T-helper 1 cell treated with Interleukin-12 subunit alpha and Interleukin-12 subunit beta and Interleukin-4 antibody, amounts not matched to agents 30 μg/mL and 1 μg/mL, for 36 hours (primary cell): Measurements from ENCODE around the gene OR7G1.

ENCODE experiments used
- H3K27ac Mint-ChIP-seq: one replicate; pipeline ENCODE4 v1.8.0; 2021; ENCODE audit warnings: mild to moderate bottlenecking, mixed read lengths
- H3K27me3 Mint-ChIP-seq: one replicate; pipeline ENCODE4 v1.8.0; 2021; ENCODE audit warnings: low read depth, mixed read lengths
- H3K36me3 Mint-ChIP-seq: one replicate; pipeline ENCODE4 v1.8.0; 2021; ENCODE audit warnings: low read depth, mixed read lengths
- H3K4me1 Mint-ChIP-seq: one replicate; pipeline ENCODE4 v1.8.0; 2021; ENCODE audit warnings: low read depth, mixed read lengths
- H3K4me3 Mint-ChIP-seq: one replicate; pipeline ENCODE4 v1.8.0; 2021; ENCODE audit warnings: mild to moderate bottlenecking, moderate library complexity, mixed read lengths
- H3K9me3 Mint-ChIP-seq: one replicate; pipeline ENCODE4 v1.8.0; 2021; ENCODE audit warnings: mixed read lengths

Gene OR7G1, protein sequence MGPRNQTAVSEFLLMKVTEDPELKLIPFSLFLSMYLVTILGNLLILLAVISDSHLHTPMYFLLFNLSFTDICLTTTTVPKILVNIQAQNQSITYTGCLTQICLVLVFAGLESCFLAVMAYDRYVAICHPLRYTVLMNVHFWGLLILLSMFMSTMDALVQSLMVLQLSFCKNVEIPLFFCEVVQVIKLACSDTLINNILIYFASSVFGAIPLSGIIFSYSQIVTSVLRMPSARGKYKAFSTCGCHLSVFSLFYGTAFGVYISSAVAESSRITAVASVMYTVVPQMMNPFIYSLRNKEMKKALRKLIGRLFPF

DNA sequence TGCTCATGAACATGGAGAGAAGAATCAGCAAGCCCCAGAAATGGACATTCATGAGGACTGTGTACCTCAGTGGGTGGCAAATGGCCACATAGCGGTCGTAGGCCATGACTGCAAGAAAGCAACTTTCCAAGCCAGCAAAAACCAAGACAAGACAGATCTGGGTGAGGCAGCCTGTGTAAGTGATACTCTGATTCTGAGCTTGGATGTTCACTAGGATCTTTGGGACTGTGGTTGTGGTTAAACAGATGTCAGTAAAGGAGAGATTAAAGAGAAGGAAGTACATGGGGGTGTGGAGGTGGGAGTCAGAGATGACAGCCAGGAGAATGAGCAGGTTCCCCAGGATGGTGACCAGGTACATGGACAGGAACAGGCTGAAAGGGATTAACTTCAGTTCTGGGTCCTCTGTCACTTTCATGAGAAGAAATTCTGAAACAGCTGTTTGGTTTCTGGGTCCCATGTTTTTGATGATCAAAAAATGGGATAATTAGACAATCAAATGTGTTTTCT is at the start of gene OR7G1:
Gene OR7G1, minus strand, starts transcription at position 457 of the 507 bp plus-strand sequence. Its CDS starts 0 bp downstream, at position 457.
- H3K27me3 Mint-ChIP-seq, result no peaks in the 10 kb centered on the region
- H3K36me3 Mint-ChIP-seq, result no peaks in the 10 kb centered on the region
- no peak within 1 kb of the TSS for H3K4me3 Mint-ChIP-seq
- no peaks in the 10 kb centered on the region for H3K4me1 Mint-ChIP-seq
- H3K9me3 Mint-ChIP-seq, result peaks cover 6% of the 10 kb centered on the region
- H3K27ac Mint-ChIP-seq, result no peak within 1 kb of the TSS

DNA sequence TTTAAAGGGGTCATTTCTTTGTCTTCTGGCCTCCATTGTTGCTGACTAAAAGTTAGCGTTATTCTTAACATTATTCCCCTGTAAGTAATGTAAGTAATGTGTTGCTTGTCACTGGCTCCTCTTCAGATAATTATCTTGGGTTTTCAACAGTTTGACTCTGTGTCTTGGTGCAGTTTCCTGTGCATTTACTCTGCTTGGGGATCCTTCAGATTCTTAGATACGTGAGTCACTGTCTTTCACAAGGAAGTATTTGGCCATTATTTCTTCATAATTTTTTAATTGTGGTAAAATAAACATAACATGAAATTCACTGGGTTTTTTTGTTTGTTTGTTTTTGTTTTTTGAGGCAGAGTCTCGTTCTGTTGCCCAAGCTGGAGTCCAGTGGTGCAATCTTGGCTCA is 49.7 kb upstream of the OR7G1 start:
- peaks cover 54% of the 10 kb centered on the region for H3K36me3 Mint-ChIP-seq
- H3K4me1 Mint-ChIP-seq, result no peaks in the 10 kb centered on the region
- H3K9me3 Mint-ChIP-seq, result peaks cover 37% of the 10 kb centered on the region
- H3K27ac Mint-ChIP-seq, result no peak overlapping the region
- H3K27me3 Mint-ChIP-seq, result no peaks in the 10 kb centered on the region
- no peak overlapping the region for H3K4me3 Mint-ChIP-seq

DNA sequence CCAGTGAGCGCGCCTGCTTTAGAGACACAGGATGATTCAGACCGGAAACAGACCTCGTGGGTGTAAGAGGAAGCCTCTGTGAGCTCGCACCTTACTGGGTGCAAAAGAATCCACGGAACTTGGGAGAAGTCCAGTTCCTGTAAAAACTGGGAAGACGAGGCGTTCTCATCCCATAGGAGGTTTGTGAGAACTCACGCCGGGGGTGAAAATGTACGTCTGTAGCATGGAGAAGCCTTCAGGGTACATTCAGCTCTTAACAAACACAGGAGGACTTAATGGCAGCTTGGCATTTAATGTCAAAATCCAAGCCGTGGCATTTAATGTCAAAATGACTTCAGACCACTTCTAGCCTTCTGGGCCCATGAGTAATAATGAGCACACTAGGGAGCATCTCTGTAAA is 45.9 kb upstream of the OR7G1 start:
- Mint-ChIP-seq H3K36me3 (peaks cover 88% of the 10 kb centered on the region), H3K27ac (no peak overlapping the region), H3K9me3 (peaks cover 56% of the 10 kb centered on the region), H3K4me1 (no peaks in the 10 kb centered on the region), H3K4me3 (no peak overlapping the region), H3K27me3 (no peaks in the 10 kb centered on the region)

DNA sequence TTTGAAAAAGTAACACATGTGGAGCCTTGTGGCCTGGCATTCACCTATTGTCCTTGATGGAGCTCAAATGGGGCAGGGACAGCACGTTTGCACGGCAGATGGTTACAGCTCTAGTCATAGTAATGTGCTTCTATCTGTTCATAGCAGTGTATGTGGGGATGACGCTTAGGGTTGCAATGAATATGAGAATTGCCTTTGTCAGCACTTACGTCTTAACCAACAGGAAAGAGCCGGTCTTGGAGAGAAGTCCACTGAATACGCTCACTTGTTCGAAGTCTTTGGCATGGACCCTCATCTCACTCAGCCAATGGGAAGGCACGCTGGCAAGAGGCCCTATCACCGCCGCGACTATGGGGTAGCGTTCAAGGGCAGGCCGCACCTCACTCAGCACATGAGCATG is 44.3 kb upstream of the OR7G1 start:
- no peak overlapping the region for H3K27ac Mint-ChIP-seq
- H3K4me1 Mint-ChIP-seq, result peaks cover 7% of the 10 kb centered on the region
- peaks cover 94% of the 10 kb centered on the region for H3K36me3 Mint-ChIP-seq
- no peak overlapping the region for H3K4me3 Mint-ChIP-seq
- peaks cover 70% of the 10 kb centered on the region for H3K9me3 Mint-ChIP-seq
- H3K27me3 Mint-ChIP-seq, result no peaks in the 10 kb centered on the region

DNA sequence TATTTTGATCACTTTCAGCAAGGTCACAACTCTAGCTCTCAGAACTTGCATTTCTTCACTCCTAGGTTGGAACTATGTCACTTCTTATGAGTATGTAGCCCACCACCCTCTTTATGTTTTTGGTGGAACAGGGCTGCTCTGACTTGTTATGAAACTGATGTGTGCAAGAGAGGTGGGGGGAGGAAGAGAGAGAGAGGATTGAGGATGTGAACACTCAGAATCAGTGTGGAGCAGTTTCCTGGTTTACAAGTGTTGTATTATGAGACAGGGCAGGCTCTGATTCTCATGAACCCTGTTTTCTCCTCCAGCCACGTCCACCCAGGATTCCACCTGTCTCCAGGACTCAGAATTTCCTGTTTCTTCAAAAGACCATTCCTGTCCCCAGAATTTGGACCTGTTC is 40.7 kb upstream of the OR7G1 start:
- Mint-ChIP-seq H3K4me3 (no peak overlapping the region), H3K9me3 (peaks cover 80% of the 10 kb centered on the region), H3K4me1 (peaks cover 11% of the 10 kb centered on the region), H3K27me3 (no peaks in the 10 kb centered on the region), H3K36me3 (peaks cover 97% of the 10 kb centered on the region), H3K27ac (no peak overlapping the region)

DNA sequence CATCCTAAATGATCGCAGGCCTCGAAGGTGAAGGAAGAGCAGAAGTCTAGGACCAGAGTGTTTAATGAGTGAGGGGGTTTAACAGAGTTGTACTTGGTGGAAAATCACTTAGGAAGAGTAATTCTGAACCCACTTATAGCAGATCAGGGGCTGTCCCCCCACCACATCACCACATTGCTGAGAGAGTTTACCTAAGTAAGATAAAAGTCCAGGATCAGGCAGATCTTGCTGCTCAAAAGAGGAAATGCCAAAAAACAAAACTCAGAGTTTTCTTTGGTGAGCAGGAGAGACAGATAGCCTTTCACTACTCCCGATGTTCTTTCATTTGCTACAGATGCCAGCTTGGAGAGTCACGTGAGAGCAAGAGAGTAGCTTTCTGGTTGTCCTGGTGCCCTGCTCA is 40.0 kb upstream of the OR7G1 start:
- Mint-ChIP-seq H3K4me3 (no peak overlapping the region), H3K27ac (no peak overlapping the region), H3K4me1 (peaks cover 11% of the 10 kb centered on the region), H3K9me3 (peaks cover 80% of the 10 kb centered on the region), H3K27me3 (no peaks in the 10 kb centered on the region), H3K36me3 (peaks cover 97% of the 10 kb centered on the region)

DNA sequence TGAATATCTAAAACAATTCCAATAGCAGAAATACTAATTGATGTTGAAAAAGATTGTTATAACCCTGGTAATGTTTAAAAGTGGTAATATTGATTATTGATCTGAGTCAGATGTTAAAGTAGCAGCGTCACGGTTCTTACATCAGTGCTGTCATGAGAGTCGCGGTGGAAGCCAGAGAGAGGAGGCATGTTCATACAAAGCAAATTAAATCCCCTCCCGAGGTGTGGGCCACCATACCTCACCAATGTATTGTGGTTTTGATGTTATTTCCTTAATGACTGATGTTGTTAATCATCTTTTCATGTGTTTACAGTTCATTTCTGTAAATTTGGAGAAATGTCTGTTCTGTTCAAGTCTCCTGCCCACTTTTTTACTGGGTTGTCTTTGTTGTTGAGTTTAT is 35.8 kb upstream of the OR7G1 start:
- Mint-ChIP-seq H3K4me1 (peaks cover 19% of the 10 kb centered on the region), H3K27ac (no peak overlapping the region)

DNA sequence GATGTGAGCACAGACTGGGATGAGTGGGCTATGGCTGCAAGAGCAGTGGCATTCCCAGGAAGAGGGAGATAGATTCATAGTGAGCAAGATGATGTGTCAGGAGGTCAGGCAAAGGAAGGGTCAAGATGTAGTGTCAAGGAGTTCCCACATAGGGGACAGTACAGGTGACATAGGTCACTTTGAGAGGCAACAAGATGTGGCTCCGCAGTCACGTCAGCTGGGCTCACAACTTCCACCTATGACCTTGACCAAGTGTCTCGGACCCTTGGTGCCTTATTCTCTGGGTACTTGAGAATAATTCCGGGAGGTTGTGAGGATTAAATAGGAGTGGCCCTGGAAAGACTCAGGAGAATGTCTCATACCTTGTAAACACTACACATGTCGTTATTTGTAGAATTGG is 35.1 kb upstream of the OR7G1 start:
- peaks cover 18% of the 10 kb centered on the region for H3K4me1 Mint-ChIP-seq
- H3K27ac Mint-ChIP-seq, result no peak overlapping the region
- peaks cover 83% of the 10 kb centered on the region for H3K9me3 Mint-ChIP-seq
- peaks cover 93% of the 10 kb centered on the region for H3K36me3 Mint-ChIP-seq
- H3K4me3 Mint-ChIP-seq, result no peak overlapping the region
- no peaks in the 10 kb centered on the region for H3K27me3 Mint-ChIP-seq

More for the DNA sequence above, 35.8 kb upstream of the OR7G1 start:
- peaks cover 87% of the 10 kb centered on the region for H3K9me3 Mint-ChIP-seq
- no peaks in the 10 kb centered on the region for H3K27me3 Mint-ChIP-seq
- no peak overlapping the region for H3K4me3 Mint-ChIP-seq
- H3K36me3 Mint-ChIP-seq, result peaks cover 96% of the 10 kb centered on the region

DNA sequence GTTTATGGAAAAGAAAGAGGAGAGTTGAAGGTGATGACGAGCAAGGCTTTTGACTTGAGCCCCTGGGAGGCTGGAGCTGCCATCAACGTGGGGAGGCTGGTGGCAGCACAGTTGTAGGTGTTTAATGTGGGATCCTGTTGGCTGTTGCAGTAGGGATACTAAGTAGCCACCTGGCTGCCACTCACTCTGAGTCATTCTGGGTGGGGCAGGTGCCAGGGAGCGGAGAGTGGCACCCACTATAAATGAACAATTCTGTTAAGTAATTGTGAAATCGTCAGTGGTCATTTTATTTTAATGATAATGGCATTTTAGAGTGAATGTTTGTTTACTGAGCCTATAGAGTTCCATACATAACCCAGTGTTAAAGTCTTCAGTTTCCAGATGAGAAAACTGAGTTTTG is 34.4 kb upstream of the OR7G1 start:
- H3K27me3 Mint-ChIP-seq, result no peaks in the 10 kb centered on the region
- no peak overlapping the region for H3K4me3 Mint-ChIP-seq
- H3K9me3 Mint-ChIP-seq, result peaks cover 81% of the 10 kb centered on the region
- H3K4me1 Mint-ChIP-seq, result peaks cover 12% of the 10 kb centered on the region
- H3K27ac Mint-ChIP-seq, result no peak overlapping the region
- H3K36me3 Mint-ChIP-seq, result peaks cover 93% of the 10 kb centered on the region

DNA sequence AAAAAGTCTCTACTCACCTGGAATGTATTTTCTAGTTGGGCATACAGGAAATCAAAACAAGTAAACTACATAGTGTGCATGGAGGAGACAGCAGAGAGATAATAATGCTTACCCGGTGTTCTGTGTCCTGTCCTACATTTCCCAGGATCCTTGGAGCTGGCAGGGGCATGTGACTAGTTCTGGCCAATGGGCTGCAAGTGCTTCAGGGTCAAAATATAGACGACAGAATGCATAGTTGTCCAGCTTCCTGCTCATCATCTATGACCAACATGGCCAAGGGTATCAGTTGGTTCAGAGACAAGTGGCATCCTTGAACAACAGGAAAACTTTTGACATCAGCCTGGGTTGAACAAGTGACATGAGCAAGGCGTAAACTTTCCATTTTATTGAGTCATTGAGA is 33.1 kb upstream of the OR7G1 start:
- Mint-ChIP-seq H3K36me3 (peaks cover 92% of the 10 kb centered on the region), H3K4me3 (no peak overlapping the region), H3K4me1 (peaks cover 9% of the 10 kb centered on the region), H3K9me3 (peaks cover 80% of the 10 kb centered on the region), H3K27me3 (no peaks in the 10 kb centered on the region), H3K27ac (no peak overlapping the region)

DNA sequence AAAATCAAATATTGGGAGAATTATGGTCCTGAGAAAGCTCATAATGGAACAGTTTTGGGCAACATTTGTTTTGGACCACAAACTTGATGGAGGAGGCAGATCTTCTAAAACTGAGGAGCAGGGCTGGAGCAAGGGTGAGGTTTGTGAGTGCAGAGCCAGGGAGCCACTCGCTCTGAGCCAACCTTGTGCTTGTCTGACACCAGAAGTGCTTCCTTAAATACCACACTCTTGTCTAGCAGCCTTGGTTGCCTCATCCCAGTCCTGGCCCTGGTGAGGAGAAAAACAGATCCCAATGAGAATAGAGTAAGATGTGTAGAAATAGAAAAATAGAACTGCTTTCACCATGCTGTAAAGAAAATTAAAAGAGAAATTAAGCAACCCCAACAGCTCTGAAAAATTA is 31.3 kb upstream of the OR7G1 start:
- Mint-ChIP-seq H3K27me3 (no peaks in the 10 kb centered on the region), H3K9me3 (peaks cover 71% of the 10 kb centered on the region), H3K4me3 (no peak overlapping the region), H3K36me3 (peaks cover 88% of the 10 kb centered on the region), H3K27ac (no peak overlapping the region), H3K4me1 (peaks cover 9% of the 10 kb centered on the region)

DNA sequence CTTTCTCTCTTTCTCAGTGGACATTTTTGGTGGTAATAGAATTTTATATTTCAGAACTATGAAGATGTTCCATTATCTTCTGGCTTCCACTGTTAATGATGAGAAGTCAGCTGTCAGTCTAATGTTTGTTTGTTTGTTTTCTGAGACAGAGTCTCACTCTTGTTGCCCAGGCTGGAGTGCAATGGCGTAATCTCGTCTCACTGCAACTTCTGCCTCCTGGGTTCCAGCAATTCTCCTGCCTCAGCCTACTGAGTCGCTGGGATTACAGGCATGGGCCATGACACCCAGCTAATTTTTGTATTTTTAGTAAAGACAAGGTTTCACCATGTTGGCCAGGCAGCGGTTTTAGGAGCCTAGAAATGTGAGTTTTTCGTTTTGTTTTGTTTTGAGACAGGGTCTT is 29.4 kb upstream of the OR7G1 start:
- Mint-ChIP-seq H3K4me1 (peaks cover 23% of the 10 kb centered on the region), H3K36me3 (peaks cover 77% of the 10 kb centered on the region), H3K4me3 (no peak overlapping the region), H3K9me3 (peaks cover 52% of the 10 kb centered on the region), H3K27me3 (no peaks in the 10 kb centered on the region), H3K27ac (no peak overlapping the region)

DNA sequence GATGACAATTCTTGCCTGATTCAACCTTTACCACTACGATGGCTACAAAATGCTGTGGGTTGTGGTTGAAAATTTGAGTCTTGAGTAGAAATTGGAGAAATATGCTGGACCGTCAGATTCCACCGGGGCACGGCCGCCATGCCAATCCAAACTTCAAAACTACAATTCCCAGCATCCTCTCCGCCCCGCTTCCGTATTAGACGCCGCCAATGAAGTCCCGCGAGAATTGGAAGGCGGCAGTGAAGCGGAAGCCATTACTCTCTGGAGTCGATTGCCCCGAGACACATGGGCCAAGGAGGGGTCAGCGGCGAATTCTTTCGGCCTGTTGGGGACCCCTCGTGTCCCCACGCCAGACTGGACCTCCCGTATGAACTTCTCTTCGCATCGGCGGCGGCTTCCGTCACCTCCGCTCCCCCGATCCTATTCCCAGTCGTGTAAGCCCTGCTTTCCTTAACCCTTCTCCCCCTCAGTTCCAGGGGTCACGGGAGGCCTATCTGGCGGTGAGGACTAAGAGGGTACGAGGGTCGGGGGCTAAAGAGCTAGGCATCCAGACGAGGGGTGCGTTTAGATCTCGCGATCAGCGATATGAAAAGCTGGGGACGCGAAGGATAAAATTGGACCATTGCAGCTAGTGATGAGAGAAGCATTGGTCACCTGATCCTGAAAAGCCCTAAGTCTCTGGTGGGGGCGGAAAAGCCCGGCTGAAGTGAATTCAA is 24.8 kb upstream of the OR7G1 start, which contains the start of gene ZNF317:
Gene ZNF317, plus strand, starts transcription at position 239 of the 716 bp plus-strand sequence. CDS start 15,620 bp downstream, outside the sequence.
- H3K4me3 Mint-ChIP-seq, result peak within 1 kb of the TSS; percentile 96
- peaks cover 20% of the 10 kb centered on the region for H3K9me3 Mint-ChIP-seq
- H3K27me3 Mint-ChIP-seq, result no peaks in the 10 kb centered on the region
- H3K4me1 Mint-ChIP-seq, result peaks cover 21% of the 10 kb centered on the region
- peaks cover 37% of the 10 kb centered on the region for H3K36me3 Mint-ChIP-seq
- peak within 1 kb of the TSS; percentile 95 for H3K27ac Mint-ChIP-seq

DNA sequence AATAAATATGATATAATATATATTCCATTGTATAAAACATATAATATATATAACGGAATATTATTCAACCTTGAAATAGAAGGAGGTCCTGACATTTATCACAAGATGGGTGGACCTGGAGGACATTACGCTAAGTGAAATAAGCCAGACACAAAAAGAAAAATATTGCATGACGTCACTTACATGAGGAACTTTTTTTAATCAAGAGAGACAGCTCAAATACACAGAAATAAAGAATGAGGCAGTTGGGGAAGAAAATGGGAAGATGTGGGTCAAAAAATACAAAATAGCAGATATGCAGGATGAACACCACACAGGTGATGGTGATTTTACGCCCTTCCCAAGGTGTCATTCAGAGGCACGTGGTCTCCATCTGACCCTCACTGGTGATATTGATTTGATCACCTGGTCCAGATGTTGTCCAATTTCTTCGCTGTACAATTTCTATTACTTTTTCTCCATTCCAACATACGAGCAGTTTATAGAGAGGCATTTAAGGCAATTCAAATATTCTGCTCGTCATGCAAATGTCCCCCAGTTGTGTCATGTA is 24.1 kb upstream of the OR7G1 start:
- Mint-ChIP-seq H3K27me3 (no peaks in the 10 kb centered on the region), H3K9me3 (peaks cover 16% of the 10 kb centered on the region), H3K4me1 (peaks cover 21% of the 10 kb centered on the region), H3K4me3 (peak overlapping the region; percentile 96), H3K27ac (peak overlapping the region; percentile 95), H3K36me3 (peaks cover 31% of the 10 kb centered on the region)

DNA sequence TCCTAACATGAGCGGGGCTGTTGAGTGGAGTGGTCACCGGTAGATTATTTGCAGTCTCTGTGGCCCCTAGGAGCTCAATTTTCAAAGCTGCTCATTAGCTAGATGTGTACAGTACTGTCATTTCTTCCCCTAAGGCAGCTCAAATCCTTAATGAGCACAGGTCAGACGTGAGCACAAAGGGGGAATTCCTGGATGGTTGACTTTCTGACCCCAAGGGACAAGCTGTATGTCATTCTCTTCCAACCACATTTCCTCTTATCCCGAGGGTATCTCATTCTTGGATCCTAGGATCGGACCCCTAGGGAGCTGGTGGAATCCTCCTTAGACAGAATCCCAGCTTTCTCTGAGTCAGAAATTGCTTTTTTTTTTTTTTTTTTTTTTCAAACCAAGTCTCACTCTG is 16.9 kb upstream of the OR7G1 start:
- Mint-ChIP-seq H3K9me3 (no peaks in the 10 kb centered on the region), H3K27ac (no peak overlapping the region), H3K4me1 (peaks cover 9% of the 10 kb centered on the region), H3K36me3 (no peaks in the 10 kb centered on the region), H3K27me3 (peaks cover 1% of the 10 kb centered on the region), H3K4me3 (no peak overlapping the region)
